Vein endothelial cell (primary cell): ENCODE data around the gene RBMY1A1. TPM values are rescaled to one million over a fixed set of nuclear protein-coding genes. Genes with fewer than 3 reads are reported as not detected.

Experiments used
- total RNA-seq: library from RNA; depleted of rRNA; stranded (reverse); fragments of >200 nt; gene quantifications from 2 replicates; pipeline ENCODE4 v1.2.3, GENCODE V29; 2012

RBMY1A1 gene
- not detected in 2 replicates for total RNA-seq

GRCh38 chrY:21534579-21534978, at the start of gene RBMY1A1:
RBMY1A1 (plus strand) TSS chrY:21534879; CDS start chrY:21536892, 2,013 bp downstream.

GRCh38 chrY:21511038-21511437, 23.6 kb upstream of the RBMY1A1 start, which contains the start of gene RBMY1B:
RBMY1B (plus strand) TSS chrY:21511338; CDS start chrY:21513351, 2,013 bp downstream.

Other genes starting within 250 kb of the RBMY1A1 start
- gene RBMY1B, start 23.5 kb upstream of the RBMY1A1 start, total RNA-seq: not detected in 2 replicates